RKO (cell line): ENCODE data around the gene ZHX3.
A peak's percentile ranks its signal among the peaks of the same experiment; 100 is the strongest.

Source experiments
- DNase-seq: peaks from one replicate; pipeline ENCODE4 v3.0.0-alpha.2; 2016; ENCODE audit warnings: low spot score

Gene ZHX3

GRCh38 chr20:41170386-41171105 lies 147.0 kb downstream of the ZHX3 start:
- DNase-seq, result no peak

GRCh38 chr20:41169791-41170351 lies 147.7 kb downstream of the ZHX3 start:
- DNase-seq, result peak; percentile 76

GRCh38 chr20:41169162-41169690 lies 148.3 kb downstream of the ZHX3 start:
- DNase-seq, result no peak

GRCh38 chr20:41168281-41169161 lies 149.0 kb downstream of the ZHX3 start:
- DNase-seq, result no peak

GRCh38 chr20:41167481-41168253 lies 149.9 kb downstream of the ZHX3 start:
- no peak for DNase-seq

GRCh38 chr20:41167118-41167470 lies 150.4 kb downstream of the ZHX3 start:
- DNase-seq, result no peak

GRCh38 chr20:41166201-41167117 lies 151.1 kb downstream of the ZHX3 start:
- DNase-seq, result no peak

- DNase-seq, result no peak
Observed at GRCh38 chr20:41165001-41165882, 152.3 kb downstream of the ZHX3 start.

GRCh38 chr20:41163821-41164220 lies 153.7 kb downstream of the ZHX3 start:
- DNase-seq, result no peak

GRCh38 chr20:41162396-41162795 lies 155.1 kb downstream of the ZHX3 start:
- DNase-seq, result no peak

- no peak for DNase-seq
Observed at GRCh38 chr20:41161886-41162285, 155.6 kb downstream of the ZHX3 start.

GRCh38 chr20:41160686-41161085 lies 156.8 kb downstream of the ZHX3 start:
- no peak for DNase-seq

- no peak for DNase-seq
Observed at GRCh38 chr20:41159547-41159946, 158.0 kb downstream of the ZHX3 start.

- DNase-seq, result no peak
Observed at GRCh38 chr20:41158082-41158625, 159.4 kb downstream of the ZHX3 start.

- DNase-seq, result no peak
Observed at GRCh38 chr20:41155261-41155660, 162.3 kb downstream of the ZHX3 start.

GRCh38 chr20:41154436-41155176 lies 162.9 kb downstream of the ZHX3 start:
- no peak for DNase-seq

GRCh38 chr20:41152108-41152757 lies 165.3 kb downstream of the ZHX3 start:
- no peak for DNase-seq

- DNase-seq, result no peak
Observed at GRCh38 chr20:41151134-41151869, 166.2 kb downstream of the ZHX3 start.
